Measurements from ENCODE around the gene LRRC8D.

LRRC8D gene

DNA sequence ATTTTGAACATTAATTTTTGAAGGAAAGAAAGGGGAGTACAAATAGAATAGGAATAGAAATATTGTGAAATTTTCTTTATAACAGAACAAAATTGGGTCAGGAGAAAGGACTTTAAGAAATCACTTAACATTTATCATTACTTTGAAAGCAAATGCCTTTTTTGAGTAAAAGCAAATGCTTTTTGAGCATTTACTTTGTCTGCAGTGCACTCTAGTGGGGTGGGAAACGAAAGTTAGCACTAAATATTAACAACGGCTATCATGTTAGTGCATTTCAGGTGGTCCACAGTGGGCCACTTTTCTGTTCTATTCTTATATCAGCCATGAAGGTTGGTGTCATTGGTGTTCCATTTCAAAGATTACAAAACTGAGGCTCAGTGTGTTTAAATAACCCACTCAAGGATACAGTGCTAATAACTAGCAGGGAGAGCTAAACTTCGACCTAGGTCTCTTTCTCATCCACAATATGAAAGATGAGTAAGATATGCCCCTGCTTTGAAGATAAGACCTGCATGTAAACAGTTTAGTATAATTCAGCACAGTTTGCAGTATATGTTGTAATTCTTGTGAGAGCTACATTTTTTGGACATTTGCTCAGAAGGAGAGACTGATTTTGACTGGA is 13.4 kb downstream of the LRRC8D start:
- Histone ChIP-seq H3K27ac (no peak overlapping the region), H3K36me3 (ENCODE audit: insufficient read depth, low read length) (no peaks in the 10 kb centered on the region)
- no peak for DNase-seq (ENCODE audit: low read depth, low spot score)

DNA sequence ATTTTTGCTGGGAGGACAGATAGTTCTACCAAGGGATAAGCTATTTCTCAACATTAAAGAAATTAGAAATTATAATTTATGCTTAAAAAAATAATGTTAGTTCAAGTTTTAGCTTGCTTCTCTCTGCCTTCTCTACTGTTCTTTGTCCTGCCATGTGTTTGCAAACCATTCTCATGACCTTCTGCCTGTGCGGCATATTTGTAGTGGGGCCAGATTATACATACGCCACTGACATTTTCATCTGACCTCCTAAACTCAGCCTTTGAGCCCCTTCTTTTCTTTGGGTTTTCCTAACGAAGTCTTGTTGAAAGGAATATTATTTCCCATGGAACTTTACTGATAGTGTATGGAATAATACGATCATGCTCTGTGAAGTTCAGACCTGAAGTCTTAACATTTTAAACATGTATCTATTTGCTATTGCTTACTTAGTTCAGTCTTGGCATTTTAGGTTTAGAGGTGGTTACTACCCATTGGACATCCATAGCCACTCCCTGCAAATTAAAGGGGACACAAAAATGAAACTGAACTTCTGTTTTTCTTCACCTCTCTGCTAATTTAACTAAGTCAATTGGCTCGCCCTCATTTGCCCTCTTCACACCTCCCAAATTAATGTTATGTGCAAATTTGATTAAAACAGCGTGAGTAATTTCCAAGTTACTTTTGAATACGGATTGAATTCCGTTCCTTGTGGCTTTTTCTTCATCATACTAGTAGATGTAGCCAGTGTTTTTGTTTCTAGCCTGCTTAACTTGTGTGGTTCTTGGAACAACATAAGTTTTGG is 15.6 kb downstream of the LRRC8D start:
- Histone ChIP-seq H3K9me3 (ENCODE audit: low read depth, low read length) (no peaks in the 10 kb centered on the region), H3K27ac (no peak overlapping the region), H3K9ac (ENCODE audit: insufficient read length) (no peak overlapping the region), H3K36me3 (ENCODE audit: insufficient read depth, low read length) (no peaks in the 10 kb centered on the region), H3K4me3 (no peak overlapping the region)
- no peak for DNase-seq (ENCODE audit: low read depth, low spot score)
- no peak for TF ChIP-seq FOXP2 (optimal IDR thresholded peaks at IDR 0.05; ENCODE audit: control extremely low read depth, extremely low read length, insufficient read depth)
- no peak for TF ChIP-seq EZH2 (IDR thresholded peaks at IDR 0.05)
- TF ChIP-seq POLR2AphosphoS5 (IDR thresholded peaks at IDR 0.05; ENCODE audit: borderline replicate concordance, low read depth, low read length), result no peak

More for the DNA sequence above, 13.4 kb downstream of the LRRC8D start:
- no peak for TF ChIP-seq POLR2AphosphoS5 (IDR thresholded peaks at IDR 0.05; ENCODE audit: borderline replicate concordance, low read depth, low read length)
- TF ChIP-seq EZH2 (IDR thresholded peaks at IDR 0.05), result no peak
- no peak for TF ChIP-seq FOXP2 (optimal IDR thresholded peaks at IDR 0.05; ENCODE audit: control extremely low read depth, extremely low read length, insufficient read depth)
- no peak overlapping the region for H3K9ac ChIP-seq (ENCODE audit: insufficient read length)
- no peak overlapping the region for H3K4me3 ChIP-seq
- H3K9me3 ChIP-seq (ENCODE audit: low read depth, low read length), result no peaks in the 10 kb centered on the region

DNA sequence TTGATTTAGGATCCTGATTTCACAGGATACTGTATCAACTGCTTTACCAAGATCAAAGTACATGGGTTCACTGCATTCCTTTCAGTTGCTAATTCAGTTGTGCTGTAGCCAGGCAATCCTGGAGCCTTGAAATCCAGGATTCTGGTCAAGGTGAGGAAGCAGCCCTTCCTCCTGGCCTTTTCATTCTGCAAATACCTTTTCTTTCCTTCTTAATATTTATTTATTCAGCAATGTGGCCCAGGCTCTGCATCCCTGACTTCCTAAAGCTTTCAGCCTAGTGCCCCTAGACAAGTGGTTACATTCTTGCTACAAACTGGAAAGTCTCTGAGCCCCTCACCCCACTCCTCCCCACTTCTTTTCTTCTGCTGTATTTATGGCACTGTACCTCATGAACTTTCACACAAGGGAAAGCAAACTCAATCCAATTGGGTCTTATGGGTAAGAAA is 16.2 kb downstream of the LRRC8D start:
- Histone ChIP-seq H3K36me3 (ENCODE audit: insufficient read depth, low read length) (no peaks in the 10 kb centered on the region), H3K9ac (ENCODE audit: insufficient read length) (no peak overlapping the region), H3K4me3 (no peak overlapping the region), H3K9me3 (ENCODE audit: low read depth, low read length) (no peaks in the 10 kb centered on the region), H3K27ac (no peak overlapping the region)
- DNase-seq (ENCODE audit: low read depth, low spot score), result no peak
- TF ChIP-seq FOXP2 (optimal IDR thresholded peaks at IDR 0.05; ENCODE audit: control extremely low read depth, extremely low read length, insufficient read depth) (no peak), POLR2AphosphoS5 (IDR thresholded peaks at IDR 0.05; ENCODE audit: borderline replicate concordance, low read depth, low read length) (no peak), EZH2 (IDR thresholded peaks at IDR 0.05) (no peak)

DNA sequence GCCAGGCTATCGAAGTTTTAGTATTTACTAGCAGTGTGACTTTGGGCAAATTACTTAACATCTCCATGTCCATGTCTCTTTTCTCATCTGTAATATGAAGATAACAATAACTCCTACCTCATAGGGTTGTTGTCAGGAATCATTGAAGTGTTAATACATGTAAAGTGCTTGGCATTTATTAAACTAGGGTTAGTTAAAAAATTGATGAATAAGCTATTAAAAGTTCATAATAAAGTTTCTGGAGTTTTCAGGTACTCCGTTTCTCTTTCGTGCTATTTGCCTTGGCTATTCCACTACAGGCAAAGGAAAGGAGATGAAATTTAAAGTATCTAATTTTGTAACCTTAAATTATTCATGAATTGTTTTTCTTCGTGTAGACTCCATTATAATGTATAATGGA is 16.7 kb downstream of the LRRC8D start:
- Histone ChIP-seq H3K36me3 (ENCODE audit: insufficient read depth, low read length) (no peaks in the 10 kb centered on the region), H3K4me3 (no peak overlapping the region), H3K9me3 (ENCODE audit: low read depth, low read length) (no peaks in the 10 kb centered on the region), H3K27ac (no peak overlapping the region), H3K9ac (ENCODE audit: insufficient read length) (no peak overlapping the region)
- TF ChIP-seq POLR2AphosphoS5 (IDR thresholded peaks at IDR 0.05; ENCODE audit: borderline replicate concordance, low read depth, low read length), result no peak
- TF ChIP-seq EZH2 (IDR thresholded peaks at IDR 0.05), result no peak
- no peak for TF ChIP-seq FOXP2 (optimal IDR thresholded peaks at IDR 0.05; ENCODE audit: control extremely low read depth, extremely low read length, insufficient read depth)
- no peak for DNase-seq (ENCODE audit: low read depth, low spot score)

DNA sequence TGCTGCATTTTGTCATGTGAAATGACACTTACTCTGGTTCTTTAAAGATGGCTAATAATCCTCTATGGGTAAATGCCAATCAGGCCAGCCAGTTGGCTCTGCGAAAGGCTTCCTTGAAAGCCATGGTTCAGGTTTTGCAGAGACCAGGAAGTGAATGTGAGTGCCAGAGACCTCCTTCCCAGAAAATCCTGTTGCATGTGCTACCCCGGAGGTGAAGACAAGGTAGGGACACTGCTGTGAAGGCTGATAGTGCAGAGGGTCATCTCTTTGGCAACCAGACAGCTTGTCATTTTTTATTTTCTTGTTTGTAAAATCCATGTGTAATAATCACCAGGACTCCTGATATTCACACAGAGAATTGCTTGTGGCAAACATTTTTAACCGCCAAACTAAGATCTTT is 18.7 kb downstream of the LRRC8D start:
- Histone ChIP-seq H3K9ac (ENCODE audit: insufficient read length) (no peak overlapping the region), H3K4me3 (no peak overlapping the region), H3K36me3 (ENCODE audit: insufficient read depth, low read length) (peaks cover 6% of the 10 kb centered on the region; the same call in 1 of the 2 replicates), H3K27ac (no peak overlapping the region), H3K9me3 (ENCODE audit: low read depth, low read length) (no peaks in the 10 kb centered on the region)
- TF ChIP-seq POLR2AphosphoS5 (IDR thresholded peaks at IDR 0.05; ENCODE audit: borderline replicate concordance, low read depth, low read length), result no peak
- no peak for TF ChIP-seq EZH2 (IDR thresholded peaks at IDR 0.05)
- no peak for TF ChIP-seq FOXP2 (optimal IDR thresholded peaks at IDR 0.05; ENCODE audit: control extremely low read depth, extremely low read length, insufficient read depth)
- no peak for DNase-seq (ENCODE audit: low read depth, low spot score)

DNA sequence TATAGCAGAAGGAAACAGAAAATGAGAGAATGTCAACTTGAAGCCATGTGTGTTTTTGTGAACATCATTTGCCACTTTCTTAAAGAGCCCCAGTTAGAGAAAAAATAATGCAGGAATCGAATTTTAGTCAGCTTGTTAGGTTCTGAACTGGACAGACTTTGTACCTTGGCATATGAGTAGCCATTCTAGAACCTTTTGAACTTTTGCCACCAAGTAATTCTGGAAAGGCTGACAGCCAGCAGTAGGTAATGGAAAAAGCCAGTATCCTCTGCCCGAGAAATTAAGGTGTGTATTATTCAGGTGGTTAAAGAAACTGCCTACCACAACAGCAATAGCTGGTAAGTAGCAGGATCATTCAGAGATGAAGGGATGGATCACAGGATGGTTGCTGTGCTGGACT is 20.7 kb downstream of the LRRC8D start:
- Histone ChIP-seq H3K9ac (ENCODE audit: insufficient read length) (no peak overlapping the region), H3K36me3 (ENCODE audit: insufficient read depth, low read length) (peaks cover 17% of the 10 kb centered on the region; the same call in 1 of the 2 replicates), H3K9me3 (ENCODE audit: low read depth, low read length) (no peaks in the 10 kb centered on the region), H3K27ac (no peak overlapping the region), H3K4me3 (no peak overlapping the region)
- no peak for TF ChIP-seq EZH2 (IDR thresholded peaks at IDR 0.05)
- TF ChIP-seq POLR2AphosphoS5 (IDR thresholded peaks at IDR 0.05; ENCODE audit: borderline replicate concordance, low read depth, low read length), result no peak
- TF ChIP-seq FOXP2 (optimal IDR thresholded peaks at IDR 0.05; ENCODE audit: control extremely low read depth, extremely low read length, insufficient read depth), result no peak
- no peak for DNase-seq (ENCODE audit: low read depth, low spot score)

DNA sequence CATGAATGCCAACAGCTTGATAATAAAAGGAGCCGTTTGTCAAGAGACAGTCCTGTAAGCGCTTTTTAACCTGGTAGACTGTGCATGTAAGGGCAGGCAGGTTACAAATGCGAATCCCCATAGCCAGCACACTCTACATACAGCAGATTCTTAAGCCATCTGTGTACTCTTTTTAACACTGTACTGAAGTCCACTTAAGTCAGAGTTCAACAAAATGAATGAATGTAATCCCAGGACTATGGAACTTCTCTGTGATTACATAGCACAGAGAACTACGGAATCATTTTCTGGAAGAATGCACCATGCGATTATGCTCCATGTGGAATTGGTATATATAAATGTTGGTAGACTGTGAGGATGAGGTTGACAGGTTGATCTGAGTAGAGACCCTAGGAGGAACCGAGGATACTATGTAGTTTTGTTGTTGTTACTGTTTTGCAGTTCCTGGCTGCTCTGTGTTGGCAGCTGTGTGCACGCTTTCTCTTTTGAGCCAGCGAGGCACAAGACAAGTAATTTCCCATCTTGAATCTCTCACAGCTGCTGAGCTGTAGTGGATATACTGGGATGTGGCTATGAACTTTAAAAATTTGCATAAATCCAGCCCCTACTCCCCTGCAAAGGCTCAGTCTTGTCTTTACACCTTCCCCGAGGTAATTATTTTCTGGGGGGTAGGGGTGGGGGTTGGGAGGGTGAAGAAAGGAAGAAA is 21.9 kb downstream of the LRRC8D start:
- H3K9me3 ChIP-seq (ENCODE audit: low read depth, low read length), result no peaks in the 10 kb centered on the region
- no peak for DNase-seq (ENCODE audit: low read depth, low spot score)
- peak overlapping the region; percentile 73 for H3K4me3 ChIP-seq
- peaks cover 18% of the 10 kb centered on the region; the same call in 1 of the 2 replicates for H3K36me3 ChIP-seq (ENCODE audit: insufficient read depth, low read length)
- TF ChIP-seq POLR2AphosphoS5 (IDR thresholded peaks at IDR 0.05; ENCODE audit: borderline replicate concordance, low read depth, low read length), result no peak
- no peak for TF ChIP-seq EZH2 (IDR thresholded peaks at IDR 0.05)
- no peak for TF ChIP-seq FOXP2 (optimal IDR thresholded peaks at IDR 0.05; ENCODE audit: control extremely low read depth, extremely low read length, insufficient read depth)
- peak overlapping the region; percentile 34 for H3K9ac ChIP-seq (ENCODE audit: insufficient read length)
- no peak overlapping the region for H3K27ac ChIP-seq
